ENCODE measurements around the gene DHFR.
"Not testable (repeated sequence)": the region's sequence is repeated elsewhere in the genome, so short reads cannot be mapped to it uniquely, and the experiment has no call there.

Gene DHFR

DNA sequence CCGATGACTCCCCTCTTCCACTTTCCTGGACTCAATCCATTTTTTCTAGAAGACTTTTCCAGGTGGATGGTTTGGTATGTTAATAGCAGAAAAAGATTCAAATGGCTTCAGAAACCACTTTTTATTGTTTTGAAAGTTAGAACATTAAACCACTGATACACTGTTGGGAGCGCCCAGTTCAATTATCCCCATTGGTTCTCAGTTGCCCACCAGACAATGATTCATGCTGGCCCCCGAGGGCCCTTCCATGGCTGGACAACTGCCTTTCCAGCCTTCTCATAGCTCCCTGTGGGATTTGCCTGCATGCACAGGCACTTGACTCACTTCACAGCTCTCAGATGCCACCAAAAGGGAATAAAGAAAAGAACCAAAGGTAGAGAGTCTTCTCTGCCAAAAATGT is 63.4 kb downstream of the DHFR start:
- DNase-seq: no peak

DNA sequence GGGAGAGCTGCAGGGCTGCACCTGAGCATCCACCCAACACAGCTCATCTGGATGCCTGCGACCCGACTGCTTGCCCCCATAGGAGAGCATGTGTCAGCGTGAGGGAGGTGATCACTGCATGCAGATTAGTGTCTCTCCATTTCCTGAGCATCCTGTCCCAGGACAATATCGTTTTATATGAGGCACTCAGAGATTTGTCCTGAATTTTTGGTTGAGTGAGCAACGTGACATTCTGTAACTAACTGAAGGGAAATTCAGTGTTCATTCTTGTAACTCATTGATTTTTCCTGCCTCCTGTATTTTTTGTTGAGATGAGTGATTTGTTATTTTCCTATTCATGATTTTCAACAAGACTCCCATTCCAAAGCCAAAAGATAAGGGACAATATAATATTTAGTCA is 64.0 kb downstream of the DHFR start:
- no peak for DNase-seq

DNA sequence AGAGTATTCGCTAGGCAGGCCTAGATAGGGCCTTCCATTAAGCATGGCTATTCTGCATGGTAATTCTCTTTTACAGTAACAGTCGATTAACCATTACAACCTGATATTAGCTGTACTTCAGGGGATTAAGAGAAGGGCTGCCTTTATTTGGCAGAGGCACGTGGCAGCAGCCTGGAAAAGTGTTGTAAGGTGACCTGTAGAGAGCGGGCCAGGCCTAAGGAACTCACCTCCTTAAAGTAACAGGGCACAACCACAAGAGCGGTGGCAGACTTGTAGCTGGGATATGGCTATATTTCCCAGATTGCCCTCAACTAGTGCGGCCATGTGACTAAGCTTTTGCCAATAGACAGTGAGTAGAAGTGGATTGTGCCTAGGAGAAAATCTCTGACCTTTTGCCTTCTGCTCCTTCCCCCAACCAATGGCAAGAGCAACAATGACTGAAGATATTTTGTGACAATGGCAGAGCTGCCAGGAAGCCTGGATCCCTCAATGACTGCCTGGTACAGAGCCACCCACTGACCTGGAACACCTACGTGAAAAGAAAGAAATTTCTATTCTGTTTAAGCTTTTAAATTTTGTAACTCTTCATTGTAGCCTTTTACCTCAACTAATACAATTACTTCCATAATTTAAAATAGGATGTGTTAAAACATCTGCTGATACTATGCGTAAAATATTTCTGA is 65.8 kb downstream of the DHFR start:
- DNase-seq: no peak

DNA sequence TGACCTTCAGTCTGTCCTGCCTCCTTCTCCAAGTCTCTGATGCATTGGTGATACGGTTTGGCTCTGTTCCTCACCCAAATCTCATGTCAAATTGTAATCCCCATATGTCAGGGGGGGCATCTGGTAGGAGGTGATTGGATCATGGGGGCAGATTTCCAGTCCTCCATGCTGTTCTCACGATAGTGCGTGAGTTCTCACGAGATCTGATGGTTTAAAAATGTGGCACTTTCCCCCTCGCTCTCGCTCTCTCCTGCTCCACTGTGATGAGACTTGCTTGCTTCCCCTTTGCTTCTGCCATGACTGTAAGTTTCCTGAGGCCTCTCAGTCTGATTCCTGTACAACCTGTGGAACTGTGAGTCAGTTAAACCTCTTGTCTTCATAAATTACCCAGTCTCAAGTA is 70.0 kb downstream of the DHFR start:
- DNase-seq: no peak

DNA sequence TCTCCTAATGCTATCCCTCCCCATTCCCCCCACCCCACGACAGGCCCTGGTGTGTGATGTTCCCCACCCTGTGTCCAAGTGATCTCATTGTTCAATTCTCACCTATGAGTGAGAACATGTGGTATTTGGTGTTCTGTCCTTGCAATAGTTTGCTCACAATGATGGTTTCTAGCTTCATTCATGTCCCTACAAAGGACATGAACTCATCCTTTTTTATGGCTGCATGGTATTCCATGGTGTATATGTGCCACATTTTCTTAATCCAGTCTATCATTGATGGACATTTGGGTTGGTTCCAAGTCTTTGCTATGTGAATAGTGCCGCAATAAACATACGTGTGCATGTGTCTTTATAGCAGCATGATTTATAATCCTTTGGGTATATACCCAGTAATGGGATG is 74.5 kb downstream of the DHFR start:
- DNase-seq: not testable (repeated sequence)

DNA sequence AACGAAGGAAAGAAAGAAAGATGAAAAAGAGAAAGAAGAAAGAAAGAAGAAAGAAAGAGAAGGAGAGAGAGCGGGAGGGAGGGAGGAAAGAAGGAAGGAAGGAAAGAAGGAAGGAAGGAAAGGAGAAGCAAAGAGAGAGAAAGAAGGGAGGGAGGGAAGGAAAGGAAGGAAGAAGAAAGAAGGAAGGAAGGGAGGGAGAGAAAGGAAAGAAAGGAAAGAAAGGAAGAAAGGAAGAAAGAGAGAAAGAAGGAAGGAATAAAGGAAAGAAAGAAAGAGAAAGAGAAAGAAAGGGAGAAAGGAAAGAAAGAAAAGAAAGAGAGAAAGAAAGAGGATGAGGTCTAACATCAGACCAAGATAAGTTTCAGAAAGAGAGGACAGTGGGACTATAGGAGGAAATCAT is 75.7 kb downstream of the DHFR start:
- DNase-seq: no peak

DNA sequence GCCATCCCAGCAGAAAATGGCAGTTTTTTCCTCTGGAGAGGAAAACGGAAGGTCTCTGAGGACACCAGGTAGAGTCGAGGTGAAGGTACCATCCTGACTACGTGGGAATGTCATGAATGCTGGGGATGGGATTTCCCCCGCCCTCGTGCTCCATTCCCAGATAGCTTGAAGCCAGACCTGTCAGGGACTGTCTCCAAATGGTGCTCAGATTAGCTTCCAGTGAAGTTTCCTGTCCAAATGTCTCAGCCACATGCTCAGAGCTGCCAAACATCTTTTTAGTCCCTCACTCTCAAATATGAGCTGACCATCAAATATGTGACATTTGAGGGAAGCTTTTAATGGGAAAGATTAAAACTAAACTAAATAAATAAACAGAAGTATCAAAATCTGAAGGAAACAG is 77.1 kb downstream of the DHFR start:
- no peak for DNase-seq

DNA sequence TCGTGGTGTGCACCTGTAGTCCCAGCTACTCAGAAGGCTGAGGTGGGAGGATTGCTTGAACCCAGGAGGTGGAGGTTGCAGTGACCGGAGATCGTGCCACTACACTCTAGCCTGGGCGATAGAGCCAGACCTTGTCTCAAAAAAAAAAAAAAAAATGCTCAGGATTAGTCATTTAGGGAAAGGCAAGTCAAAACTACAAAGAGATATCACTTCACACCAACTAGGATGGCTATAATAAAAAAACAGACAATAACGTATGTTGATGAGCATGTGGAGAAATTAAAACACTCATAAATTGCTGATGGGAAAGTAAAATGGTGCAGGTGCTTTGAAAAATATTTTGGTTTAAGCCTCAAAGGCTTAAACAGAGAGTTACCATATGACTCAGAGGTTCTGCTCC is 78.4 kb downstream of the DHFR start:
- no peak for DNase-seq
